GM12878 (cell line): ENCODE results near the gene SNRPD2. TPM values are rescaled to one million over a fixed set of nuclear protein-coding genes. Genes with fewer than 3 reads are reported as not detected.

Experiments
- BACH1 ChIP-seq: fragments of 450-650 bp; IDR thresholded peaks from 2 replicates; pipeline ENCODE4 v1.6.1; 2017; ENCODE audit warnings: mild to moderate bottlenecking, borderline replicate concordance
- BCL3 ChIP-seq: IDR thresholded peaks from 2 replicates; pipeline ENCODE4 v1.6.1; 2011; ENCODE audit warnings: borderline replicate concordance, low read depth, mild to moderate bottlenecking, moderate library complexity, low read length; ENCODE audit not compliant: insufficient read depth, poor library complexity, severe bottlenecking
- CTCF ChIP-seq, 3 experiments: IDR thresholded peaks in 2 of 3; conservative IDR thresholded peaks in 1 of 3; 2 replicates each; pipeline ENCODE4 v1.5.1; 2011; ENCODE audit warnings: low read depth in 3 of 3, low read length in 3 of 3, mild to moderate bottlenecking in 3 of 3, control low read depth in 2 of 3, moderate library complexity in 2 of 3, inconsistent platforms in 1 of 3, mixed read lengths in 1 of 3; ENCODE audit not compliant: control insufficient read depth in 2 of 3, insufficient read depth in 1 of 3; ENCODE audit errors: extremely low read depth in 1 of 3
- IRF4 ChIP-seq: IDR thresholded peaks from 2 replicates; pipeline ENCODE4 v1.6.1; 2011; ENCODE audit warnings: low read depth, low read length
- KLF5 ChIP-seq: fragments of 450-650 bp; IDR thresholded peaks from 2 replicates; pipeline ENCODE4 v1.6.1; 2014; ENCODE audit warnings: mild to moderate bottlenecking; ENCODE audit not compliant: partially characterized antibody
- STAT3 ChIP-seq: IDR thresholded peaks from 2 replicates; pipeline ENCODE4 v1.6.1; 2011; ENCODE audit warnings: low read depth, low read length, improper control_type of control experiment
- TCF7 ChIP-seq: IDR thresholded peaks from 2 replicates; pipeline ENCODE4 v1.6.1; 2014; ENCODE audit warnings: antibody characterized with exemption, borderline replicate concordance
- YBX1 ChIP-seq: fragments of 450-650 bp; IDR thresholded peaks from 2 replicates; pipeline ENCODE4 v1.6.1; 2016; ENCODE audit warnings: antibody characterized with exemption
- ZNF384 ChIP-seq: IDR thresholded peaks from 2 replicates; pipeline ENCODE4 v1.6.1; 2012; ENCODE audit warnings: low read depth, mild to moderate bottlenecking, low read length, improper control_type of control experiment, borderline replicate concordance
- ZSCAN29 ChIP-seq: fragments of 450-650 bp; IDR thresholded peaks from 2 replicates; pipeline ENCODE4 v1.6.1; 2017; ENCODE audit warnings: mild to moderate bottlenecking, moderate library complexity
- polyA plus RNA-seq, 11 experiments: library from polyadenylated mRNA; depleted of rRNA in 4 of 11; unstranded in 6 of 11; stranded (reverse) in 5 of 11; fragments of >200 nt; fragmentation: Nextera tagmentation in 4 of 11; fragmentation: Illumina TruSeq in 1 of 11; extraction: Ambion mirVana in 4 of 11; extraction: Trizol in 1 of 11; gene quantifications; 1 replicate in 1 of 11; 2 replicates in 10 of 11; pipeline versions ENCODE4 v1.2.1 to v1.2.3, GENCODE V29; 2011 to 2016; ENCODE audit warnings: inconsistent platforms in 2 of 11, missing spikeins in 2 of 11, low read depth in 1 of 11
- total RNA-seq, 4 experiments: library from RNA; depleted of rRNA in 3 of 4; stranded (reverse); fragments of >200 nt in 3 of 4; fragmentation: Illumina TruSeq in 1 of 4; extraction: Trizol in 1 of 4; gene quantifications; 2 replicates each; pipeline versions ENCODE4 v1.2.1 to v1.2.3, GENCODE V29; 2013 to 2021

The SNRPD2 gene
- total and polyA plus RNA-seq, 10 of the 15 experiments (the other 5 are each of a cell fraction or from before 2014, with no cell fraction given): 526 to 3,621 (median 951) TPM

- no peak for TF ChIP-seq BCL3
- TF ChIP-seq CTCF (IDR thresholded peaks at IDR 0.05 in 2 of 3, conservative IDR thresholded peaks at IDR 0.05 in 1 of 3; ENCODE audit: control insufficient read depth in 2 of 3, extremely low read depth in 1 of 3, insufficient read depth in 1 of 3, low read depth in 3 of 3, low read length in 3 of 3): no peak
- TF ChIP-seq IRF4: peak; percentile 21; the same call in 1 of the 2 replicates
- TF ChIP-seq ZNF384: no peak
- no peak for TF ChIP-seq TCF7
- TF ChIP-seq STAT3: no peak
- TF ChIP-seq YBX1: no peak
- no peak for TF ChIP-seq ZSCAN29
- 0 out of 2 replicates have a peak, but pooled peaks have one; percentile 27 for TF ChIP-seq BACH1
- TF ChIP-seq KLF5: peak; percentile 51
- TF ChIP-seq, all 136 proteins: peak for 32
Observed at GRCh38 chr19:45641274-45642105, 50.3 kb downstream of the SNRPD2 start (continued).
